TTC549 (cell line): ENCODE results near the gene ARPP21.

Source experiments
- FAIRE-seq: peaks from 2 replicates; lab custom pipeline; 2012; peaks lifted over from hg19 to GRCh38; lab: Jason Lieb, UNC

ARPP21 gene

GRCh38 chr3:35641920-35642527 is 2.7 kb downstream of the ARPP21 start:
- no peak for FAIRE-seq

GRCh38 chr3:35643495-35643894 is 4.2 kb downstream of the ARPP21 start:
- FAIRE-seq = no peak

GRCh38 chr3:35644451-35644850 is 5.1 kb downstream of the ARPP21 start:
- FAIRE-seq = no peak

- no peak for FAIRE-seq
These were observed 5.9 kb downstream of the ARPP21 start for GRCh38 chr3:35645189-35645588.

GRCh38 chr3:35646081-35646480 is 6.8 kb downstream of the ARPP21 start:
- no peak for FAIRE-seq

- no peak for FAIRE-seq
These were observed 8.1 kb downstream of the ARPP21 start for GRCh38 chr3:35647461-35647860.

GRCh38 chr3:35648347-35648746 is 9.0 kb downstream of the ARPP21 start:
- FAIRE-seq = no peak

GRCh38 chr3:35649405-35649804 is 10.1 kb downstream of the ARPP21 start:
- no peak for FAIRE-seq

- no peak for FAIRE-seq
These were observed 12.1 kb downstream of the ARPP21 start for GRCh38 chr3:35651426-35651825.

- no peak for FAIRE-seq
These were observed 12.5 kb downstream of the ARPP21 start for GRCh38 chr3:35651851-35652250.

GRCh38 chr3:35653347-35653746 is 14.0 kb downstream of the ARPP21 start:
- no peak for FAIRE-seq

- no peak for FAIRE-seq
These were observed 15.2 kb downstream of the ARPP21 start for GRCh38 chr3:35654476-35654875.

GRCh38 chr3:35658686-35659085 is 19.4 kb downstream of the ARPP21 start:
- no peak for FAIRE-seq

GRCh38 chr3:35659768-35660167 is 20.4 kb downstream of the ARPP21 start:
- FAIRE-seq = no peak

GRCh38 chr3:35663471-35663870 is 24.1 kb downstream of the ARPP21 start:
- no peak for FAIRE-seq

- no peak for FAIRE-seq
These were observed 25.2 kb downstream of the ARPP21 start for GRCh38 chr3:35664460-35664919.

- FAIRE-seq = no peak
These were observed 26.2 kb downstream of the ARPP21 start for GRCh38 chr3:35665390-35666055.

- FAIRE-seq = no peak
These were observed 27.6 kb downstream of the ARPP21 start for GRCh38 chr3:35666888-35667287.

- FAIRE-seq = no peak
These were observed 31.2 kb downstream of the ARPP21 start for GRCh38 chr3:35670408-35670965.

GRCh38 chr3:35671483-35671882 is 32.2 kb downstream of the ARPP21 start:
- no peak for FAIRE-seq

GRCh38 chr3:35673017-35673416 is 33.7 kb downstream of the ARPP21 start:
- FAIRE-seq = no peak

- FAIRE-seq = no peak
These were observed 35.3 kb downstream of the ARPP21 start for GRCh38 chr3:35674451-35675109.

GRCh38 chr3:35675206-35675605 is 35.9 kb downstream of the ARPP21 start:
- FAIRE-seq = no peak
